Upper lobe of left lung (tissue), 4 donors: Measurements from ENCODE around the gene UBE4B.

Experiments used
- EP300 ChIP-seq, 4 donors: sonication (generic); formaldehyde crosslinking; IDR thresholded peaks; one replicate each; pipeline ENCODE4 v1.5.1; 2017; ENCODE audit warnings: antibody characterized with exemption in 4 of 4, control low read depth in 2 of 4
- POLR2A ChIP-seq, 4 donors: fragments of 450-650 bp; IDR thresholded peaks; one replicate each; pipeline ENCODE4 v1.5.1; 2016 to 2017; ENCODE audit warnings: antibody characterized with exemption in 4 of 4, mild to moderate bottlenecking in 2 of 4
- TF ChIP-seq, protein P1 (sequence below), 6 experiments: fragments of 450-650 bp in 4 of 6; fragments of 200-600 bp in 2 of 6; sonication (generic) in 2 of 6; IDR thresholded peaks; one replicate each; pipeline ENCODE4 v1.5.1; 2016 to 2019; ENCODE audit warnings: antibody characterized with exemption in 6 of 6

DNA sequence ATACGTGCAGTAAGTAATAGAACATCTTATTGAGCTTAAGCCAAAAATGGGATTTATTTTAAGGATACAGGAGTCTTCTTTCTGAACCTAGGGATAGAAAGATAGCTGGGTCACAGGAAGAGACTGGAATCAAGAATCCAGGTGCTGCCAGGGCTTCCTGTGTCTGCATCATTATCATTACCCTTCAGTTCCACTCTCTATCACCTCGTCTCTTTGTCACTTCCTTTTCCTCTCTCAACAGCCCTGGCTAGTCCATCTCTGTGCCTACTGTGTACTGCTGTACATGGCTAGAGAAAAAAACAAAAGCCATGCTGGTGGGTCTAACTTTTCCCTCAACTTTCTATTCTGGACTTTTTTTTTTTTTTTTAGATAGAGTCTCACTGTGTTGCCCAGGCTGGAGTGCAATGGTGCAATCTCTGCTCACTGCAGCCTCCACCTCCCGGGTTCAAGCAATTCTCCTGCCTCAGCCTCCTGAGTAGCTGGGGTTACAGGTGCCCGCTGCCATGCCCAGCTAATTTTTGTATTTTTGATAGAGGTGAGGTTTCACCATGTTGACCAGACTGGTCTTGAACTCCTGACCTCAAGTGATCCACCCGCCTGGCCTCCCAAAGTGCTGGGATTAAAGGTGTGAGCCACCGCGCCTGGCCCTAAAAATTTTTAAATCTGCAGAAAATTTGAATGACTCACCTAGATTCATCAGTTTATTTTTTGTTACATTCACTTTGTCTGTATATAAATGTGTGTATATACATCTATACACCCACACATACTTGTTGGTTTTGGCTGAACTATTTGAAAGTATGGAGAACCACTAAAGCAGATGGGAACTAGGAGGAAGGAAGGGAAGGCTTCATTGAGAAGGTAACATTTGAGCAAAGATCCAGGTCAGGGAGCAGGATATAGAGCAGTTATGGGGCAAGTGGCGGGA lies 31.9 kb downstream of the UBE4B start:
- TF ChIP-seq, protein P1, sequence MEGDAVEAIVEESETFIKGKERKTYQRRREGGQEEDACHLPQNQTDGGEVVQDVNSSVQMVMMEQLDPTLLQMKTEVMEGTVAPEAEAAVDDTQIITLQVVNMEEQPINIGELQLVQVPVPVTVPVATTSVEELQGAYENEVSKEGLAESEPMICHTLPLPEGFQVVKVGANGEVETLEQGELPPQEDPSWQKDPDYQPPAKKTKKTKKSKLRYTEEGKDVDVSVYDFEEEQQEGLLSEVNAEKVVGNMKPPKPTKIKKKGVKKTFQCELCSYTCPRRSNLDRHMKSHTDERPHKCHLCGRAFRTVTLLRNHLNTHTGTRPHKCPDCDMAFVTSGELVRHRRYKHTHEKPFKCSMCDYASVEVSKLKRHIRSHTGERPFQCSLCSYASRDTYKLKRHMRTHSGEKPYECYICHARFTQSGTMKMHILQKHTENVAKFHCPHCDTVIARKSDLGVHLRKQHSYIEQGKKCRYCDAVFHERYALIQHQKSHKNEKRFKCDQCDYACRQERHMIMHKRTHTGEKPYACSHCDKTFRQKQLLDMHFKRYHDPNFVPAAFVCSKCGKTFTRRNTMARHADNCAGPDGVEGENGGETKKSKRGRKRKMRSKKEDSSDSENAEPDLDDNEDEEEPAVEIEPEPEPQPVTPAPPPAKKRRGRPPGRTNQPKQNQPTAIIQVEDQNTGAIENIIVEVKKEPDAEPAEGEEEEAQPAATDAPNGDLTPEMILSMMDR (IDR thresholded peaks at IDR 0.05) = no peak
- no peak for TF ChIP-seq EP300 (IDR thresholded peaks at IDR 0.05)
- no peak for TF ChIP-seq POLR2A (IDR thresholded peaks at IDR 0.05)
